GM12801 (cell line): ENCODE data around the gene NOXO1.

ENCODE experiments used
- CTCF ChIP-seq: IDR thresholded peaks from one replicate; pipeline ENCODE4 v1.5.1; 2011; ENCODE audit warnings: control low read depth; ENCODE audit not compliant: insufficient read length; ENCODE audit errors: extremely low read depth

Gene NOXO1

GRCh38 chr16:2008009-2008526, 26.8 kb upstream of the NOXO1 start:
- no peak for TF ChIP-seq CTCF

- no peak for TF ChIP-seq CTCF
Measured at GRCh38 chr16:2007081-2007836, 26.0 kb upstream of the NOXO1 start.

- no peak for TF ChIP-seq CTCF
Measured at GRCh38 chr16:2006317-2006716, 25.0 kb upstream of the NOXO1 start.

- TF ChIP-seq CTCF = no peak
Measured at GRCh38 chr16:2005646-2006045, 24.4 kb upstream of the NOXO1 start.

- no peak for TF ChIP-seq CTCF
Measured at GRCh38 chr16:2004795-2005517, 23.7 kb upstream of the NOXO1 start.

- TF ChIP-seq CTCF = no peak
Measured at GRCh38 chr16:2003827-2004641, 22.8 kb upstream of the NOXO1 start.
